Stomach (tissue), 4 donors: ENCODE results near the gene MAP7.

ENCODE experiments used
- CTCF ChIP-seq, 7 experiments: fragments of 450-650 bp in 4 of 7; fragments of 200-600 bp in 3 of 7; sonication (generic) in 3 of 7; IDR thresholded peaks; one replicate each; pipeline ENCODE4 v1.5.1; 2016 to 2019; ENCODE audit warnings: antibody characterized with exemption in 7 of 7, control low read depth in 2 of 7, mild to moderate bottlenecking in 1 of 7
- EP300 ChIP-seq: sonication (generic); formaldehyde crosslinking; IDR thresholded peaks from one replicate; pipeline ENCODE4 v1.6.1; 2017; ENCODE audit warnings: antibody characterized with exemption
- POLR2A ChIP-seq, 4 donors: fragments of 450-650 bp; IDR thresholded peaks; one replicate each; pipeline ENCODE4 v1.6.1; 2016; ENCODE audit warnings: antibody characterized with exemption in 4 of 4, control low read depth in 2 of 4, mild to moderate bottlenecking in 1 of 4, moderate library complexity in 1 of 4

DNA sequence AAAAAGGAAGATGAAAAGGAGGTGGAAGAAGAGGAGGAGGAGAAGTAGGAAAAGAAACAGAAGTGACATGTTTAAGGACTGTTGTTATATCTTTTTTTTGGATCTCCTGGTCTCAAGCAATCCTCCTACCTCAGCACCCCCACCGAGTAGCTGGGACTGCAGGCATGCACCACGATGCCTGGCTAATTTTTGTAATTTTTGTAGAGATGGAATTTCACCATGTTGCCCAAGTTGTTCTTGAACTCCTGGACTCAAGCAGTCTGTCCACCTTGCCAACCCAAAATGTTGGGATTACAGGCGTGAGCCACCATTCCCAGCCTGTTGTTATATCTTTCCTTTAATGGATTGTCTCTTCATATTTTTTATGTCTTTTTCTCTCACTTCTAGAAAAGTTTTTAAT is 241.1 kb downstream of the MAP7 start:
- no peak for TF ChIP-seq CTCF (IDR thresholded peaks at IDR 0.05)
- TF ChIP-seq EP300, result no peak
- no peak for TF ChIP-seq POLR2A (IDR thresholded peaks at IDR 0.05)
